Heart left ventricle (tissue), 13 donors: Measurements from ENCODE around the gene TEP1.

Experiments
- POLR2A ChIP-seq, 2 donors: fragments of 450-650 bp; IDR thresholded peaks; one replicate each; pipeline ENCODE4 v1.6.1; 2017; ENCODE audit warnings: antibody characterized with exemption in 2 of 2, mild to moderate bottlenecking in 2 of 2, moderate library complexity in 2 of 2
- TF ChIP-seq, protein P1 (sequence below), 12 donors: fragments of 200-600 bp; sonication (generic) in 4 of 12; IDR thresholded peaks; one replicate each; pipeline versions ENCODE4 v1.5.0 to v1.8.0; 2018 to 2022; ENCODE audit warnings: antibody characterized with exemption in 12 of 12, mild to moderate bottlenecking in 5 of 12
- donor health status: ischemic (EF 13 %, LVEDD 7.1; RV severe dilation, severe dysfunction).
- donor health status: DM: no; HTN: yes; CAD: no.
- donor health status: DM: no; HTN: no; CAD: no.
- donor health status: ischemic (EF 25% LVEDD 6.9; RV normal size, moderate dysfunction).
- donor health status: ischemic (EF 25% LVEDD 5.7; RV mildly dilated, moderate dysfunction).
- donor health status: ischemic (EF 35%, LVEDD 5.7; RV mildly dilated, moderate dysfunction).
- donor health status: nonischemic (EF 11% LVEDD 7.7; RV severe dilation, severe dysfunction).
- donor health status: DM: yes; HTN: yes; CAD: no.
- donor health status: PGD.
- donor health status: ischemic (EF 29% LVEDD 5.4; RV normal size, mild dysfunction).
- donor health status: nonischemic (EF 23%, LVEDD 6.1; RV moderate dilation, normal function).

DNA sequence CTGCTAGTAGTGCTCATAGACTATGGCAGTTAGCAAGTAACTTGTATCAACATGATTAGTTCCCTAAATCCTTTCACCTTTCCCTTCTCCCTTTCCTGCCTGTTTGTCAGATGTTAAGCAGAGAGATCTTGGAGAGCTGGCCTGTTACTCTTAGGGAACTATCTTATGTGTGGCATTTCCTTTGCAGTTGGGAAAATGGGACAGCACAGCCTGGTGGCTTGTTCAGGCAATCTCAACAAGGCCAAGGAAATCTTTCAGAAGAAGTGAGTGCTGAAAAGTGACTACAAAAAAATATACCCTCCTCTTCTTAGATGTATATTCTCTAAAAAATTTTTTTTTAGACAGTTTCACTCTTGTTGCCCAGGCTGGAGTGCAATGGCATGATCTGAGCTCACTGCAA lies 62.4 kb downstream of the TEP1 start:
- TF ChIP-seq POLR2A (IDR thresholded peaks at IDR 0.05): no peak
- TF ChIP-seq, protein P1, sequence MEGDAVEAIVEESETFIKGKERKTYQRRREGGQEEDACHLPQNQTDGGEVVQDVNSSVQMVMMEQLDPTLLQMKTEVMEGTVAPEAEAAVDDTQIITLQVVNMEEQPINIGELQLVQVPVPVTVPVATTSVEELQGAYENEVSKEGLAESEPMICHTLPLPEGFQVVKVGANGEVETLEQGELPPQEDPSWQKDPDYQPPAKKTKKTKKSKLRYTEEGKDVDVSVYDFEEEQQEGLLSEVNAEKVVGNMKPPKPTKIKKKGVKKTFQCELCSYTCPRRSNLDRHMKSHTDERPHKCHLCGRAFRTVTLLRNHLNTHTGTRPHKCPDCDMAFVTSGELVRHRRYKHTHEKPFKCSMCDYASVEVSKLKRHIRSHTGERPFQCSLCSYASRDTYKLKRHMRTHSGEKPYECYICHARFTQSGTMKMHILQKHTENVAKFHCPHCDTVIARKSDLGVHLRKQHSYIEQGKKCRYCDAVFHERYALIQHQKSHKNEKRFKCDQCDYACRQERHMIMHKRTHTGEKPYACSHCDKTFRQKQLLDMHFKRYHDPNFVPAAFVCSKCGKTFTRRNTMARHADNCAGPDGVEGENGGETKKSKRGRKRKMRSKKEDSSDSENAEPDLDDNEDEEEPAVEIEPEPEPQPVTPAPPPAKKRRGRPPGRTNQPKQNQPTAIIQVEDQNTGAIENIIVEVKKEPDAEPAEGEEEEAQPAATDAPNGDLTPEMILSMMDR (IDR thresholded peaks at IDR 0.05): peak in 3 of 12 donors; percentile 7 to 15 (median 12)
